Muscle layer of duodenum (tissue), 2 donors: ENCODE measurements around the gene PPM1N.

Experiments used
- H3K27ac ChIP-seq: one replicate; pipeline ENCODE4 v1.7.0; 2013; ENCODE audit warnings: mild to moderate bottlenecking, low read length
- H3K27me3 ChIP-seq: one replicate; pipeline ENCODE4 v1.7.0; 2013; ENCODE audit warnings: low read depth, mild to moderate bottlenecking, control low read depth, low read length
- H3K36me3 ChIP-seq, 2 donors: one replicate each; pipeline ENCODE4 v1.7.0; 2013; ENCODE audit warnings: low read length in 2 of 2, control low read depth in 1 of 2, mild to moderate bottlenecking in 1 of 2; ENCODE audit not compliant: insufficient read depth in 2 of 2, control insufficient read depth in 1 of 2
- H3K4me1 ChIP-seq, 2 donors: one replicate each; pipeline ENCODE4 v1.7.0; 2013; ENCODE audit warnings: low read length in 2 of 2, mild to moderate bottlenecking in 2 of 2, control low read depth in 1 of 2, moderate library complexity in 1 of 2; ENCODE audit not compliant: insufficient read depth in 2 of 2, control insufficient read depth in 1 of 2
- H3K4me3 ChIP-seq, 2 donors: one replicate each; pipeline ENCODE4 v1.7.0; 2013; ENCODE audit warnings: low read length in 2 of 2, low read depth in 1 of 2, mild to moderate bottlenecking in 1 of 2
- H3K9me3 ChIP-seq, 2 donors: one replicate each; pipeline ENCODE4 v1.7.0; 2013; ENCODE audit warnings: low read length in 2 of 2, control low read depth in 1 of 2, mild to moderate bottlenecking in 1 of 2; ENCODE audit not compliant: control insufficient read depth in 1 of 2
- donor health status: healthy.

Gene PPM1N

DNA sequence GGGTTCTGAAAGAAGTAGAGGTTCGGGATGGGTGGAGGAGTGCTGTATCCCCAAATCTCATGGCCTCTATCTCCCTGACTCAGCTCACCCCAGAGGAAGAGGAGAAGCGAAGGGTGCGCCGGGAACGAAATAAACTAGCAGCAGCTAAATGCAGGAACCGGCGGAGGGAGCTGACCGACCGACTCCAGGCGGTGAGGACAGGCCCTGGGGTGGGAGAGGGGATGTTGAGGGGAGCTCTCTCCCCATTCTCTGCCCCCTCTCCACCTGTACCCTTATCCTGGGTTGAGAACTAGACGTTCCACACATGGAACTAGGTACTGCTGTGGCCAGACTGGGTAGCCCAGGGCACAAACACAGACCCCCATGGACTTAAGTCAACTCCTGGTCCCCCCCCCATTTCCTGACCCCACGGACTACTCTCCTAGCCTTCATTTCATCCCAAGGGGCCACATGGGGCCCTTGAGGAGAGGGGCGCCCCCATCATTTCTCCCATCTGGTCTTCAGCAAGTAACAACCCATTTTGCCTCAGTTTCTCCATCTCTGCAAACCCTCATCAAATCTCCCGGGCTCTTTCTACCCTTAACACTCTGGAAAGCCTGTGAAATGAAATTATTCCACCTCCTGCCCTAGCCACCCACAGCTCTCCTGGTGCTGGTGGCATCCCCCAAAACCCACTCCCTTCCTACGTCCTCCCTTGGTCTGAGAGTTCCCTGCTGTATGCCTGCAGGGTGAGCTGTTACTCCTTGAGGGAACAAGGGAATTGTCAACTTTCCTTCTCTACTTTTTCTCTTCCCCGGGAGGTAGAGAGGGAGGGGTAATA lies 26.9 kb upstream of the PPM1N start:
- no peaks in the 10 kb centered on the region for H3K27me3 ChIP-seq
- H3K36me3 ChIP-seq, result peaks cover 15 to 24% of the 10 kb centered on the region in 2 donors
- H3K9me3 ChIP-seq, result no peaks in the 10 kb centered on the region
- no peak overlapping the region for H3K27ac ChIP-seq
- peaks cover 0 to 26% of the 10 kb centered on the region in 2 donors for H3K4me1 ChIP-seq
- H3K4me3 ChIP-seq, result peak overlapping the region; percentile 92 to 95

DNA sequence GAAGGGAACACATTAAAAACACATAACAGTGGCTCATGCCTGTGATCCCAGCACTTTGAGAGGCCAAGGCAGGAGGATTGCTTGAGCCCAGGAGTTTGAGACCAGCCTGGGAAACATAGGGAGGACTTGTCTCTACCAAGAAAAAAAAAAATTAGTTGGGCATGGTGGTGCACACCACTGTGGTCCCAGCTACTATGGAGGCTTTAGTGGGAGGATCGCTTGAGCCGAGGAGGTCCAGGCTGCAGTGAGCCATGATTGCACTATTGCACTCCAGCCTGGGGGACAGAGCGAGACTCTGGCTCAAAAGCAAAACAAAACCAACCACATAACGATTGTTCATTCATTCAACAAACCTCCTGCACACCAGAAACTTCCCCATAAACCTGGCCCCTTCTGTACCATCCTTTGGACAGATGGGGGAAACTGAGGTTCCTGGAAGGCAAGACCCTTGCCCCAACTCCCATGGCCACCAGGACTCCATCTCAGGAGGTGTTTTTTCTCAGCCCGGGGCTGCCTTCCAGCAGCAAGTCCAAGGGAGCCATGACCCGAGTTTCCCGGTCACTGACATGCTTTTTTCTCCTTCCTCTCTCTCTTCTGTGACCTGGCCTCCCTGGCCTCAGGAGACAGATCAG lies 26.2 kb upstream of the PPM1N start:
- H3K4me1 ChIP-seq, result peaks cover 0 to 24% of the 10 kb centered on the region in 2 donors
- no peaks in the 10 kb centered on the region for H3K9me3 ChIP-seq
- H3K4me3 ChIP-seq, result no peak overlapping the region
- peaks cover 15 to 24% of the 10 kb centered on the region in 2 donors for H3K36me3 ChIP-seq
- H3K27me3 ChIP-seq, result no peaks in the 10 kb centered on the region
- no peak overlapping the region for H3K27ac ChIP-seq

DNA sequence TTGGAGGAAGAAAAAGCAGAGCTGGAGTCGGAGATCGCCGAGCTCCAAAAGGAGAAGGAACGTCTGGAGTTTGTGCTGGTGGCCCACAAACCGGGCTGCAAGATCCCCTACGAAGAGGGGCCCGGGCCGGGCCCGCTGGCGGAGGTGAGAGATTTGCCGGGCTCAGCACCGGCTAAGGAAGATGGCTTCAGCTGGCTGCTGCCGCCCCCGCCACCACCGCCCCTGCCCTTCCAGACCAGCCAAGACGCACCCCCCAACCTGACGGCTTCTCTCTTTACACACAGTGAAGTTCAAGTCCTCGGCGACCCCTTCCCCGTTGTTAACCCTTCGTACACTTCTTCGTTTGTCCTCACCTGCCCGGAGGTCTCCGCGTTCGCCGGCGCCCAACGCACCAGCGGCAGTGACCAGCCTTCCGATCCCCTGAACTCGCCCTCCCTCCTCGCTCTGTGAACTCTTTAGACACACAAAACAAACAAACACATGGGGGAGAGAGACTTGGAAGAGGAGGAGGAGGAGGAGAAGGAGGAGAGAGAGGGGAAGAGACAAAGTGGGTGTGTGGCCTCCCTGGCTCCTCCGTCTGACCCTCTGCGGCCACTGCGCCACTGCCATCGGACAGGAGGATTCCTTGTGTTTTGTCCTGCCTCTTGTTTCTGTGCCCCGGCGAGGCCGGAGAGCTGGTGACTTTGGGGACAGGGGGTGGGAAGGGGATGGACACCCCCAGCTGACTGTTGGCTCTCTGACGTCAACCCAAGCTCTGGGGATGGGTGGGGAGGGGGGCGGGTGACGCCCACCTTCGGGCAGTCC lies 25.5 kb upstream of the PPM1N start:
- no peak overlapping the region for H3K27ac ChIP-seq
- no peak overlapping the region for H3K4me3 ChIP-seq
- peaks cover 12 to 24% of the 10 kb centered on the region in 2 donors for H3K36me3 ChIP-seq
- no peaks in the 10 kb centered on the region for H3K27me3 ChIP-seq
- no peaks in the 10 kb centered on the region for H3K9me3 ChIP-seq
- peaks cover 0 to 20% of the 10 kb centered on the region in 2 donors for H3K4me1 ChIP-seq

DNA sequence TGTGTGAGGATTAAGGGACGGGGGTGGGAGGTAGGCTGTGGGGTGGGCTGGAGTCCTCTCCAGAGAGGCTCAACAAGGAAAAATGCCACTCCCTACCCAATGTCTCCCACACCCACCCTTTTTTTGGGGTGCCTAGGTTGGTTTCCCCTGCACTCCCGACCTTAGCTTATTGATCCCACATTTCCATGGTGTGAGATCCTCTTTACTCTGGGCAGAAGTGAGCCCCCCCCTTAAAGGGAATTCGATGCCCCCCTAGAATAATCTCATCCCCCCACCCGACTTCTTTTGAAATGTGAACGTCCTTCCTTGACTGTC lies 24.9 kb upstream of the PPM1N start:
- H3K27ac ChIP-seq, result no peak overlapping the region
- H3K4me3 ChIP-seq, result no peak overlapping the region
- no peaks in the 10 kb centered on the region for H3K27me3 ChIP-seq
- peaks cover 12 to 24% of the 10 kb centered on the region in 2 donors for H3K36me3 ChIP-seq
- no peaks in the 10 kb centered on the region for H3K9me3 ChIP-seq
- peaks cover 4 to 24% of the 10 kb centered on the region in 2 donors for H3K4me1 ChIP-seq

DNA sequence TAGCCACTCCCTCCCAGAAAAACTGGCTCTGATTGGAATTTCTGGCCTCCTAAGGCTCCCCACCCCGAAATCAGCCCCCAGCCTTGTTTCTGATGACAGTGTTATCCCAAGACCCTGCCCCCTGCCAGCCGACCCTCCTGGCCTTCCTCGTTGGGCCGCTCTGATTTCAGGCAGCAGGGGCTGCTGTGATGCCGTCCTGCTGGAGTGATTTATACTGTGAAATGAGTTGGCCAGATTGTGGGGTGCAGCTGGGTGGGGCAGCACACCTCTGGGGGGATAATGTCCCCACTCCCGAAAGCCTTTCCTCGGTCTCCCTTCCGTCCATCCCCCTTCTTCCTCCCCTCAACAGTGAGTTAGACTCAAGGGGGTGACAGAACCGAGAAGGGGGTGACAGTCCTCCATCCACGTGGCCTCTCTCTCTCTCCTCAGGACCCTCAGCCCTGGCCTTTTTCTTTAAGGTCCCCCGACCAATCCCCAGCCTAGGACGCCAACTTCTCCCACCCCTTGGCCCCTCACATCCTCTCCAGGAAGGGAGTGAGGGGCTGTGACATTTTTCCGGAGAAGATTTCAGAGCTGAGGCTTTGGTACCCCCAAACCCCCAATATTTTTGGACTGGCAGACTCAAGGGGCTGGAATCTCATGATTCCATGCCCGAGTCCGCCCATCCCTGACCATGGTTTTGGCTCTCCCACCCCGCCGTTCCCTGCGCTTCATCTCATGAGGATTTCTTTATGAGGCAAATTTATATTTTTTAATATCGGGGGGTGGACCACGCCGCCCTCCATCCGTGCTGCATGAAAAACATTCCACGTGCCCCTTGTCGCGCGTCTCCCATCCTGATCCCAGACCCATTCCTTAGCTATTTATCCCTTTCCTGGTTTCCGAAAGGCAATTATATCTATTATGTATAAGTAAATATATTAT lies 24.3 kb upstream of the PPM1N start:
- peaks cover 18 to 24% of the 10 kb centered on the region in 2 donors for H3K36me3 ChIP-seq
- H3K27ac ChIP-seq, result no peak overlapping the region
- no peaks in the 10 kb centered on the region for H3K27me3 ChIP-seq
- peaks cover 4 to 21% of the 10 kb centered on the region in 2 donors for H3K4me1 ChIP-seq
- H3K9me3 ChIP-seq, result no peaks in the 10 kb centered on the region
- H3K4me3 ChIP-seq, result no peak overlapping the region

DNA sequence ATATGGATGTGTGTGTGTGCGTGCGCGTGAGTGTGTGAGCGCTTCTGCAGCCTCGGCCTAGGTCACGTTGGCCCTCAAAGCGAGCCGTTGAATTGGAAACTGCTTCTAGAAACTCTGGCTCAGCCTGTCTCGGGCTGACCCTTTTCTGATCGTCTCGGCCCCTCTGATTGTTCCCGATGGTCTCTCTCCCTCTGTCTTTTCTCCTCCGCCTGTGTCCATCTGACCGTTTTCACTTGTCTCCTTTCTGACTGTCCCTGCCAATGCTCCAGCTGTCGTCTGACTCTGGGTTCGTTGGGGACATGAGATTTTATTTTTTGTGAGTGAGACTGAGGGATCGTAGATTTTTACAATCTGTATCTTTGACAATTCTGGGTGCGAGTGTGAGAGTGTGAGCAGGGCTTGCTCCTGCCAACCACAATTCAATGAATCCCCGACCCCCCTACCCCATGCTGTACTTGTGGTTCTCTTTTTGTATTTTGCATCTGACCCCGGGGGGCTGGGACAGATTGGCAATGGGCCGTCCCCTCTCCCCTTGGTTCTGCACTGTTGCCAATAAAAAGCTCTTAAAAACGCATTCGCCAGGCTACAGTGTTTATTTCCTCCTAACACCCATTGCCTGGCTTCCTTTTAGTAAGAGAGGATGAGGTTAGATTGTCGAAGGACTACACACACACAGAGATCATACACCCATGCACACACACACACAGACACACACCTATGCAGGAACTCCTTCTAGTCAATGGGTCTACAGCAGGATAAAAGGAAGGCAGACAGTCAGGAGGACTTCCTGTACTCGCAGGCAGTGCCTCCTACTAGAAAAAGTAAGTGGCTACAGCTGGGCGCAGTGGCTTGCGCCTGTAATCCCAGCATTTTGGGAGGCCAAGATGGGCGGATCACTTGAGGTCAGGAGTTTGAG lies 23.4 kb upstream of the PPM1N start:
- H3K4me1 ChIP-seq, result peaks cover 4 to 19% of the 10 kb centered on the region in 2 donors

DNA sequence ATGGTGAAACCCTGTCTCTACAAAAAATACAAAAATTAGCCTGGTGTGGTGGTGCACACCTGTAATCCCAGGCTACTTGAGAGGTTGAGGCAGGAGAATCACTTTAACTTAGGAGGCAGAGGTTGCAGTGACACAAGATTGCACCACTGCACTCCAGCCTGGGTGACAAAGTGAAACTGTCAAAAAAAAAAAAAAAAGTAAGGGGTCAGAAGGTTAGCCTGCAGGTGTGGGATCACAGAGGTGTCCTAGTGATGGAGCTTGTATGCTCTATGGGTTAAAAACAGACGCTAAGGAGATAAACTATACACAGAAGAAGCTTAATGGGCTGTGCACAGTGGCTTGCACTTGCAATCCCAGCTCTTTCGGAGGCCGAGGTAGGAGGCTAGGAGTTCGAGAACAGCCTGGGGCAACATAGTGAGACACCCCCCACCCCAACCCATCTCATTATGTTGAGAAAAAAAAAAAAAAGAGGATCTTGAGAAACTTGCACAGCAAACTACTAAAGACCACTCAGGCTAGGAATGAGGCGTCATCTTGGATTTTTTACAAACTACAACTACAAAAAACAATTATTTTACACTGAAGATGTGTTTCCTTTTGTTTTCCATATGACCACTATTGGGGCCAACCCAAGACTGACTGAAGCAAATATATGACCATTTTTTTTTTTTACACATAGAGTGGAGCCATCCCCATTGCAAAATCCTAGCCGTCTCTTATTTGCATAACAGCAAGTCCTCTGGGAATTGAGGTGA lies 22.5 kb upstream of the PPM1N start:
- Histone ChIP-seq H3K27me3 (no peaks in the 10 kb centered on the region), H3K4me1 (peaks cover 4 to 10% of the 10 kb centered on the region in 2 donors), H3K9me3 (no peaks in the 10 kb centered on the region)

More for the DNA sequence above, 23.4 kb upstream of the PPM1N start:
- Histone ChIP-seq H3K9me3 (no peaks in the 10 kb centered on the region), H3K4me3 (no peak overlapping the region), H3K27ac (no peak overlapping the region), H3K36me3 (peaks cover 18 to 24% of the 10 kb centered on the region in 2 donors), H3K27me3 (no peaks in the 10 kb centered on the region)

DNA sequence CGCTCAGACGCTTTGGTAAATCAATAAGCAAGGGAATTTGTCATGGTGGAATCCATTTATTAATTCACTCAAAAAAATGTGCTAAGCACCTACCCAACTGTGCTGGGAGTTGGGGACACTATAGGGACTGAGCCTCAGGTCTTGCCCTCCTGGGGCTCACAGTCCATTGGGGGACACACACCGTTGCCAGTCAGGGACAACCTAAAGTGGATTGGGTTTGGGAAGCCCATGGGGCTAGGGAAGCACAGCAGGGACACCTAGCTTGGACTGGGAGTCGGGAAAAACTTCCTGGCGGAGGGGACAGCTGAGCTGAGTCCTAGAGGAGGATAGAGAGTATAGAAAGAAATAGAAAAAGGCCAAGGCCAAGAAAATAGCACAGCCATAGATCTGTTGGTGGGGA lies 21.9 kb upstream of the PPM1N start:
- H3K27me3 ChIP-seq, result no peaks in the 10 kb centered on the region

More for the DNA sequence above, 22.5 kb upstream of the PPM1N start:
- no peak overlapping the region for H3K4me3 ChIP-seq
- H3K36me3 ChIP-seq, result peaks cover 18 to 24% of the 10 kb centered on the region in 2 donors
- H3K27ac ChIP-seq, result no peak overlapping the region

DNA sequence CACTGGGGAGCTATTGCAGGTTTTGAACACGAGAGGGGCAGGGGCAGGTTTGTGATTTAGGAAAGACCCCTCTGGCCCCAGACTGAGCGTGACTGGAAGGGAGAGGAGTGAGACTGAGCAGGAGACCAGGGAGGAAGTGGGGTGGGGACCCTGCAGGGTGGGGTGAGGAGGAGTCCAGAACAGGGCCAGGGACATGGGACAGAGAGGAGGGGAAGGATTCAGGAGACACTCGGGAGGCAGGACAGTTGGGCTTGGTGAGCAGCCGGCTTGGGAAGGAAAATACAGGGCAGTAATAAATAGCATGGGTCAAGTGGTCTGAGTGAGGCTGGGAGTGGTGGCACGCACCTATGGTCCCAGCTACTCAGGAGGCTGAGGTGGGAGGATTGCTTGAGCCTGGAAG lies 21.1 kb upstream of the PPM1N start:
- H3K4me1 ChIP-seq, result peaks cover 4 to 5% of the 10 kb centered on the region in 2 donors
- no peak overlapping the region for H3K27ac ChIP-seq
- H3K4me3 ChIP-seq, result no peak overlapping the region
- H3K27me3 ChIP-seq, result no peaks in the 10 kb centered on the region
- no peaks in the 10 kb centered on the region for H3K9me3 ChIP-seq
- H3K36me3 ChIP-seq, result peaks cover 11% of the 10 kb centered on the region in 2 donors

More for the DNA sequence above, 21.9 kb upstream of the PPM1N start:
- H3K9me3 ChIP-seq, result no peaks in the 10 kb centered on the region
- H3K4me1 ChIP-seq, result peaks cover 4 to 5% of the 10 kb centered on the region in 2 donors
- H3K27ac ChIP-seq, result no peak overlapping the region
- H3K4me3 ChIP-seq, result no peak overlapping the region
- peaks cover 18% of the 10 kb centered on the region in 2 donors for H3K36me3 ChIP-seq
